Measurements from ENCODE around the gene KCNK3. TPM values are rescaled to one million over a fixed set of nuclear protein-coding genes. Genes with fewer than 3 reads are reported as not detected.

Gene KCNK3
- total and polyA plus RNA-seq, 2 donors (not counting 3 experiments of a cell fraction or from before 2014, with no cell fraction given), result not detected

- Histone ChIP-seq H3K27me3 (ENCODE audit: control insufficient read depth in 2 of 2, insufficient read depth in 2 of 2, low read length in 2 of 2) (no peaks in the 10 kb centered on the region), H3K36me3 (ENCODE audit: control insufficient read depth in 2 of 2, extremely low read depth in 1 of 2, insufficient read depth in 2 of 2, low read length in 2 of 2) (no peaks in the 10 kb centered on the region), H3K9me3 (replicated peaks; ENCODE audit: control insufficient read depth, insufficient read depth, low read length) (no peaks in the 10 kb centered on the region), H3K4me1 (ENCODE audit: control insufficient read depth, extremely low read depth, insufficient read depth, low read length) (no peaks in the 10 kb centered on the region), H4K20me1 (replicated peaks; ENCODE audit: control insufficient read depth, extremely low read depth, insufficient read depth, low read length) (no peaks in the 10 kb centered on the region), H2AFZ (ENCODE audit: low read depth, low read length) (no peak overlapping the region), H3K27ac (ENCODE audit: insufficient read depth, low read depth, low read length) (no peak overlapping the region), H3K4me2 (ENCODE audit: insufficient read depth, low read length) (no peak overlapping the region), H3K4me3 (replicated peaks in 1 of 3; ENCODE audit: insufficient read depth in 1 of 3, low read depth in 1 of 3, low read length in 3 of 3) (no peak overlapping the region), H3K79me2 (ENCODE audit: control insufficient read depth, insufficient read depth, low read length) (no peaks in the 10 kb centered on the region), H3K9me1 (replicated peaks; ENCODE audit: control insufficient read depth, extremely low read depth, insufficient read depth, low read length) (no peaks in the 10 kb centered on the region), H3K9ac (replicated peaks; ENCODE audit: extremely low read depth, insufficient read depth, low read length) (no peak overlapping the region)
- ChIA-PET POLR2A (no interaction called here), CTCF (no interaction called here)
- no TSS peak for BruUV-seq (replicated peaks)
- dilution Hi-C loops (cut with MboI; ENCODE audit: extremely low pct_ligation_motif_present, low sequenced_read_pairs), result no loop called here
- intact Hi-C loops (cut with micrococcal nuclease), result no loop called here
- no peak for DNase-seq (ENCODE audit: low read depth, low spot score)
- FAIRE-seq, result no peak
- TF ChIP-seq EZH2 (IDR thresholded peaks at IDR 0.05; ENCODE audit: borderline replicate concordance, low read depth, low read length, severe bottlenecking), result no peak
- TF ChIP-seq POLR2AphosphoS5 (IDR thresholded peaks at IDR 0.05; ENCODE audit: insufficient read depth, low read depth, low read length), result no peak
- TF ChIP-seq JUN (IDR thresholded peaks at IDR 0.05; ENCODE audit: borderline replicate concordance, insufficient read depth, insufficient read length, low read depth), result no peak
- TF ChIP-seq CTCF (IDR thresholded peaks at IDR 0.05; ENCODE audit: extremely low read depth in 1 of 2, insufficient read depth in 1 of 2, low read depth in 1 of 2, low read length in 2 of 2), result no peak
- TF ChIP-seq, protein P1, sequence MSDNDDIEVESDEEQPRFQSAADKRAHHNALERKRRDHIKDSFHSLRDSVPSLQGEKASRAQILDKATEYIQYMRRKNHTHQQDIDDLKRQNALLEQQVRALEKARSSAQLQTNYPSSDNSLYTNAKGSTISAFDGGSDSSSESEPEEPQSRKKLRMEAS (IDR thresholded peaks at IDR 0.05; ENCODE audit: insufficient read depth, insufficient read length), result no peak
- TF ChIP-seq GATA2 (IDR thresholded peaks at IDR 0.05; ENCODE audit: insufficient read depth, insufficient read length, low read depth, low read length), result no peak
- TF ChIP-seq POLR2A (IDR thresholded peaks at IDR 0.05; ENCODE audit: low read depth, low read length), result no peak
- no peak for TF ChIP-seq FOS (IDR thresholded peaks at IDR 0.05; ENCODE audit: borderline replicate concordance, insufficient read depth, low read length)
Measured at GRCh38 chr2:26706093-26706492, 13.6 kb downstream of the KCNK3 start.

Measured in endothelial cell of umbilical vein (primary cell).